Activated T-helper 9 cell treated with anti-CD3 and anti-CD28 coated beads, Interleukin-2, amount 50 U/mL, for 16 hours (primary cell): Measurements from ENCODE around the gene PTAR1.

ENCODE experiments used
- DNase-seq: peaks from one replicate; pipeline ENCODE4 v3.0.0-alpha.2; 2020; ENCODE audit warnings: low read depth

Gene PTAR1

GRCh38 chr9:69750085-69750484 lies 9.7 kb downstream of the PTAR1 start:
- DNase-seq: no peak

DNA sequence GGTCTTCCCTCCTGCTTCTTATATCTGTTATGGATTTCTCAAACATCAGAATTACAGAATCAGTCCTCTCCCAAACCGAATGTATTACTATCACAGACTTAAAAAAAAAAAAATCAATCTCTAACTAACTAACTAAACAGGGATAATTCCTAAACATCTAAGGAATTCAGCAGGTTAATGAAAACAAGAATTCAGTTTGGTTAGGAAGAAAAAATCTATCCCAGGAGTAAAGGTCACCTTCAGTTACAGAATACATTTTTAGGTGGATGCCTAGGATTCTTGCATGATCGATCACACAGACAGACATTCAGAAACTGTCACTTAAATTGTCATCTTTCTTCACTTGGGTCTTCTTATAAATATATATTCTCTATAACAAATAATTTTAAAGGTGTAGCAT lies 11.5 kb downstream of the PTAR1 start:
- DNase-seq: no peak

DNA sequence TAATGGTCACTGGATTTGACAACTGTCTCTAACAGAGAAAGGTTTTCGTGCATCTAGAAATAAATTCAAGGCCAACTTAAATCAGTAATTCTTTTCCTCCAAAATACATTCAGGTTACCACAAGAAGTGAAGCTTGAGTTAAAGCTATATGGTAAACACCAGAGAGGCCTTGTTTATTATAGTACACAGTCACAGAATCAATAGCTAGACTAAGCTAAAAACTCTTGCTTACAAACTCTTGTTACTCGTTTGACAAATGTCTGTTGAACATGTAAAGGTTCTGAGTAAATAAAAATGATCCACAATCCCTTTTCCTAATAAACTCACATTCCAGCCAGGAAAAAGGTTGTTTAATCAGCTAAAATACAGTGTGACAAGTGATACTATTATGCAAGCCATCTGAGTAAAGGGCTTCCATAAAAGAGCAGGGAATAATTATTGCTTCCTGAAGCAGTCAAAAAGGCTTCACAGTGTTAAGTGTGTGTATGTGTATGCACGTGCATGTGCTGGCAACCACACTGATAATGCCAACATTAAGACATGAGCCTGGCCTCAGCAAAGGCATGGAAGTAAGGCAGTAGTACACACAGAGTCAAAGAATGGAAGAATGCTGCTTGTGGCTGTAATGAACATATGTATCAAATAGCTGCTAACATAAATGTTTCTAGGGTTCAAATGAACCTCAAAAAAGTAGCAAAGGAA lies 12.8 kb downstream of the PTAR1 start:
- no peak for DNase-seq

GRCh38 chr9:69745716-69746437 lies 13.9 kb downstream of the PTAR1 start:
- DNase-seq: no peak

- DNase-seq: no peak
Measured at GRCh38 chr9:69744688-69745380, 15.0 kb downstream of the PTAR1 start.

GRCh38 chr9:69743930-69744329 lies 15.9 kb downstream of the PTAR1 start:
- no peak for DNase-seq

GRCh38 chr9:69740872-69741505 lies 18.8 kb downstream of the PTAR1 start:
- DNase-seq: no peak

DNA sequence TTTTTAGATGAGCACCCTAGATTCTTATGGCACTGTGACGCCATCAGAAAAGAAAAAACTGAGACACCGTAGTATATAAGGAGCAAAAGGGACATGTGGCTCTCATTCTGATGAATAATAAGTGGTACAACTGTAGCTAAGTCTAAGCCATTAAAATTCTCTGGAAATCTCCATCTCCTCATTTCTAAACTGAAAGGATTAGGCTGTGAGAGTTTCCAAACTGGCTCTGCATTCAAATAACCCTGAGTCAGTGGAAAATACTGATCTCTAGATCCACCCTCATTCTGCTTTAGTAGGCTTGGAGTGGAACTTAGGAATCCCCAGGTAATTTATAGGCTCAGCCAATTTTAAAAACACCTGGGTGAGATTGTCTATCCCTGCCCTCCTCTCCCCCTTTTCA lies 28.5 kb downstream of the PTAR1 start:
- no peak for DNase-seq

DNA sequence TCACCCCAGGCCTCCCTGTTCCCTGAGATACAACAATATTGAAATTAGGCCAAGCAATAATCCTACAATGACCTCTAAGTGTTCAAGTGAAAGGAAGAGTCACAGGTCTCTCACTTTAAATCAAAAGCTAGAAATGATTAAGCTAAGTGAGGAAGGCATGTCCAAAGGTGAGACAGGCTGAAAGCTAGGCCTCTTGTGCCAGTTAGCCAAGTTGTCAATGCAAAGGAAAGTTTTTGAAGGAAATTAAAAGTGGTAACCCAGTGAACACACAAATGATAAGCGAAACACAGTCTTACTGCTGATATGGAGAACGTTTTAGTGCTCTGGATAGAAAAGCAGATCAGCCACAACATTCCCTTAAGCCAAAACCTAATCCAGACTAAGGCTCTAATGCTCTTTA lies 39.8 kb downstream of the PTAR1 start:
- DNase-seq: no peak

DNA sequence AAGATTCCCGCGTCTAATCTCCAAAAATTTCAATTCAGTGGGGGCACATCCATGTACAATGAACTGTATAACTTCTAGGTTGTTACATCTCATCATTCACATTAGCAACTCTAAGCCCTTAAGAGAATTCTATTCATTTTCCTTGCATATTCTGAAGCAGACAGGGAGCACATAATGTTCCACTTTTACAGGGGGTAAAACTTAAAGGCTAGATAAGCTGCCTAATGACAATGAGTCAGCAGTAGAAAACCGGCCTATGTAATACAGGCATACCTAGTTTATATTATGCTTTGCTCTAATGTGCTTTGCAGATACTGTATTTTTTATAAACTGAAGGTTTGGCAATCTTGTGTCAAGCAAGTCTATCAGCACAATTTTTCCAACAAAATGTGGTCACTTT lies 40.4 kb downstream of the PTAR1 start:
- DNase-seq: no peak

GRCh38 chr9:69718218-69718617 lies 41.6 kb downstream of the PTAR1 start:
- no peak for DNase-seq

DNA sequence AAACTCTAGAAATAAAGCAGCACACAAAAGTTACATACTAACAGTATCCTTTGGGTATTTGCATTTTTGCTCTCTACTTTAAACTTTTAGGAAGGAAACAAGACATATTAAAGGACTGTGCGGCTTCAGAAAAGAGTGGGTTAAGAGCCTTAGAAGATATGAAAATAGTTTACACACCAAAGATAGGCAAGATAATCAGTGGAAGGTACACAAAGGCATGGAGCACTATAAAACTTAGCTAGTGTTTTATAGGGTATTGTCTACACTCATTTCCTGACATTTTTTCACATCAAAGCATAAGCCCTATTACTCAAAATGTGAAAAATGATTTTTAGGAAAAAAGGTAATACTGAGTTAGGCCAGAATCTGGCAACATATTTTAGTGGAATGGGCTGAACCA lies 44.0 kb downstream of the PTAR1 start:
- DNase-seq: no peak

DNA sequence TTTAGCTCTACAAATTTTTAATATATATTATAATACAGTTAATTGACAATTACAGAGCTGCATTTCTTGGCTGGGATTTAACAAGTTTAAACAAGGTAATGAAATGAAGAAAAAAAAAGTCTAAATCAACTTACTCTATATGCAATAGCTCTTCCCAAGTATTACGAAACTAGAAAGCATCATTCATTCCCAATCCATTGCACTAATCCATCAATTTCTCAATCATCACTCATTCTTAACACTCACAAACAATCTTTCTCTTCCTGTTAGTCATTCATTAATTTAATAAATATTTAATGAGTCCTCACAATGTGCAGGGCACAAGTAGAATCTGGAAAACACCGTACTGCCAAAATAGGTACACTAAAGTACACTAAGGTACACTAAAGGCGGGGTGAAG lies 44.7 kb downstream of the PTAR1 start:
- DNase-seq: no peak

DNA sequence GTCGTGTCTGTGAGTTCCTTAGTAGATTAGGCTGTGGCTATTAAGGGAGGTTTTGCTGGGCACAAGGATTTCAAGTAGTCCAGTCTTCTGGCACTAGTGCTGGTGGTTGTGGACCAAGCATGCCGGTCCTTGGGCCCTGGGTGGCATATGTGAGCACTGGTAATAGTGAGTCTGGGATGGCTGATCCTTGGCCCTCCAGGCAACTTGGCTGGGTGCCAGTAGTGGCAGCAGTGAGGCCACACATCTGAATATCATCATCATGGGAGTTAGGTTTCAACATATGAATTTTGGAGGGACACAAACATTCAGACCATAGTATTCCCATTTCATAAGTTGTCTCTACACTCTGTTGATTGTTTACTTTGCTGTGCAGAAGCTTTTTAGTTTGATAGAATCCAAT lies 62.3 kb downstream of the PTAR1 start:
- no peak for DNase-seq

- DNase-seq: no peak
Measured at GRCh38 chr9:69696802-69697201, 63.0 kb downstream of the PTAR1 start.

GRCh38 chr9:69689991-69690538 lies 69.7 kb downstream of the PTAR1 start:
- DNase-seq: no peak

DNA sequence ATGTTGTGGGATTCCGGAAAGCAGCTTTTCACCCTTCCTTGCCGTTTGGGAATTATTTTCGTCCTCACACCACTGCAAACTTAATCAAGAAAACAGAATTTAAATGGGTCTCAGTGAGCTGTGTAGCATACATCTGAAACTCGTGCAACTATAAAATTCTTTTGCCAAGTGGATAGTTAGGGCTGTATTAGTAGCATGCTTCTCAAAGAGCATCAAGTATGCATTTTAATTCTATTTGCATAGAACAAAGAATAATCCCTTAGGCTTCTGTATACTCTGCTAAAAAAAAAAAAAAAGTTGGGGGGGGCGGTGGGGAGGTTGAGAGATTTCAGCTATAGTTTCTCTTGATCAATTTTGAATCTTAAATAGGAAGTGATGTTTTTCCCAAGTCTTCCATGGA lies 75.9 kb downstream of the PTAR1 start:
- no peak for DNase-seq

- no peak for DNase-seq
Measured at GRCh38 chr9:69678843-69679538, 80.8 kb downstream of the PTAR1 start.

- no peak for DNase-seq
Measured at GRCh38 chr9:69677931-69678330, 81.9 kb downstream of the PTAR1 start.

DNA sequence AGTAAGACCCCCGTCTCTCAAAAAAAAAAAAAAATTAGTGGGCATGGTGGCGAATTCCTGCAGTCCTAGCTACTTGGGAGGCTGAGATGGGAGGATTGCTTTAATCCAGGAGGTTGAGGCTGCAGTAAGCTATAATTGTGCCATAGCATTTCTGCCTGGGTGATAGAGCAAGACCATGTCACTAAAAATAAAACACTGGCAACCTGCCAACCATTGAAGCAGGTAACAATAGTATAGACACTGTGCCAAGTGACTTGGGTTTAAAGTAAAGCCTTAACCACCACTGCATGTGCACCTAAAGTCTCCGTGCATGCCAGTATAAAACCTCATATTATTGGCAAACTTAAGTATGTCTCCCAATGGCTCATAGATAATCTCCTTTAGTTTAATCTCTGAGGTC lies 84.2 kb downstream of the PTAR1 start:
- DNase-seq: no peak

- DNase-seq: no peak
Measured at GRCh38 chr9:69674716-69675438, 84.9 kb downstream of the PTAR1 start.
